Coronary artery (tissue), 2 donors: ENCODE data around the gene VIPR1.
"Not testable (repeated sequence)": the region's sequence is repeated elsewhere in the genome, so short reads cannot be mapped to it uniquely, and the experiment has no call there.

ENCODE experiments used
- DNase-seq: peaks from one replicate; pipeline ENCODE4 v3.0.0-alpha.2; 2017; ENCODE audit warnings: low spot score
- H3K27ac ChIP-seq, 2 donors: fragments of 200-600 bp; sonication (generic); one replicate each; pipeline ENCODE4 v1.5.1; 2016 to 2019
- H3K4me3 ChIP-seq: fragments of 200-600 bp; sonication (generic); 2 replicates; pipeline ENCODE4 v1.5.1; 2016; ENCODE audit warnings: mild to moderate bottlenecking, moderate library complexity
- CTCF ChIP-seq: fragments of 200-600 bp; sonication (generic); IDR thresholded peaks from one replicate; pipeline ENCODE4 v1.5.1; 2019; ENCODE audit warnings: antibody characterized with exemption

Gene VIPR1

GRCh38 chr3:42569593-42570142 is 67.2 kb downstream of the VIPR1 start:
- DNase-seq, result no peak
- no peak overlapping the region for H3K27ac ChIP-seq
- no peak overlapping the region for H3K4me3 ChIP-seq
- TF ChIP-seq CTCF, result no peak

GRCh38 chr3:42572278-42572677 is 69.8 kb downstream of the VIPR1 start:
- no peak overlapping the region for H3K4me3 ChIP-seq
- DNase-seq, result no peak
- no peak overlapping the region for H3K27ac ChIP-seq
- TF ChIP-seq CTCF, result no peak

GRCh38 chr3:42575137-42575741 is 72.8 kb downstream of the VIPR1 start:
- Histone ChIP-seq H3K4me3 (no peak overlapping the region), H3K27ac (no peak overlapping the region)
- DNase-seq, result no peak
- TF ChIP-seq CTCF, result no peak

- H3K4me3 ChIP-seq, result no peak overlapping the region
- H3K27ac ChIP-seq, result no peak overlapping the region
- DNase-seq, result no peak
- TF ChIP-seq CTCF, result no peak
These were observed 75.6 kb downstream of the VIPR1 start for GRCh38 chr3:42578054-42578453.

GRCh38 chr3:42579346-42579745 is 76.9 kb downstream of the VIPR1 start:
- not testable (repeated sequence) for DNase-seq, H3K27ac ChIP-seq, H3K4me3 ChIP-seq

- no peak for TF ChIP-seq CTCF
- DNase-seq, result no peak
- peak overlapping the region; percentile 94 for H3K4me3 ChIP-seq
- H3K27ac ChIP-seq, result peak overlapping the region; percentile 87 to 94
These were observed 78.9 kb downstream of the VIPR1 start for GRCh38 chr3:42581400-42581708.

- TF ChIP-seq CTCF, result no peak
- H3K4me3 ChIP-seq, result peak within 1 kb of the TSS; percentile 94
- DNase-seq, result peak; percentile 97
- H3K27ac ChIP-seq, result peak within 1 kb of the TSS; percentile 87 to 94
These were observed 79.4 kb downstream of the VIPR1 start, which contains the start of gene SEC22C for GRCh38 chr3:42581709-42582473. Gene SEC22C (minus strand): TSS chr3:42581967. CDS start chr3:42569046, 12,921 bp downstream.
